ENCODE results near the gene CIAO2A. TPM values are rescaled to one million over a fixed set of nuclear protein-coding genes. Genes with fewer than 3 reads are reported as not detected.

Gene CIAO2A
- total RNA-seq, 1 donor from 2014 or later, result 2.4 TPM

DNA sequence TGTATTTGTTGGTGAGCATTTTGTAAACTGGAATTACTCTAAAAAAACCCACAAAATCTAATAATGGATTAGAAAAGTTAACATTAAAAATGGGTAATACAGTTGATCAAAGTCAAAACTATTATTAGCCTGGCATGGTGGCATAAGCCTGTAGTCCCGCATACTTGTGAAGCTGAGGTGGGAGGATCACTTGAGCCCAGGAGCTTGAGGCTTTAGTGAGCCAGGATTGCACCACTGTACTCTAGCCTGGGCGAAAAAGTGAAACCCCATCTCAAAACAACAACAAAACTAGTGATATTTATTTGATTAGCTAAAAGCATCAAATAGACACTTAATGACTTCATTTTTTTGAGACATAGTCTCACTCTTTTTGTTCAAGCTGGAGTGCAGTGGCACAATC, 5.7 kb upstream of the CIAO2A start:
- H3K4me1 ChIP-seq, result peaks cover 12 to 29% of the 10 kb centered on the region in 2 donors
- H3K27me3 ChIP-seq, result no peaks in the 10 kb centered on the region
- DNase-seq (ENCODE audit: low spot score in 2 of 2), result no peak
- intact Hi-C loops (cut with DNase I), result loop anchor here (10.0 kb wide), 2 partner anchors 285 to 505 kb away; partner anchors contain the start of genes FBXL22, PCLAF and TRIP4
- no peaks in the 10 kb centered on the region for H3K36me3 ChIP-seq
- H3K4me3 ChIP-seq, result no peak overlapping the region
- TF ChIP-seq CTCF (IDR thresholded peaks at IDR 0.05), result no peak
- no peaks in the 10 kb centered on the region for H3K9me3 ChIP-seq
- no peak overlapping the region for H3K27ac ChIP-seq

DNA sequence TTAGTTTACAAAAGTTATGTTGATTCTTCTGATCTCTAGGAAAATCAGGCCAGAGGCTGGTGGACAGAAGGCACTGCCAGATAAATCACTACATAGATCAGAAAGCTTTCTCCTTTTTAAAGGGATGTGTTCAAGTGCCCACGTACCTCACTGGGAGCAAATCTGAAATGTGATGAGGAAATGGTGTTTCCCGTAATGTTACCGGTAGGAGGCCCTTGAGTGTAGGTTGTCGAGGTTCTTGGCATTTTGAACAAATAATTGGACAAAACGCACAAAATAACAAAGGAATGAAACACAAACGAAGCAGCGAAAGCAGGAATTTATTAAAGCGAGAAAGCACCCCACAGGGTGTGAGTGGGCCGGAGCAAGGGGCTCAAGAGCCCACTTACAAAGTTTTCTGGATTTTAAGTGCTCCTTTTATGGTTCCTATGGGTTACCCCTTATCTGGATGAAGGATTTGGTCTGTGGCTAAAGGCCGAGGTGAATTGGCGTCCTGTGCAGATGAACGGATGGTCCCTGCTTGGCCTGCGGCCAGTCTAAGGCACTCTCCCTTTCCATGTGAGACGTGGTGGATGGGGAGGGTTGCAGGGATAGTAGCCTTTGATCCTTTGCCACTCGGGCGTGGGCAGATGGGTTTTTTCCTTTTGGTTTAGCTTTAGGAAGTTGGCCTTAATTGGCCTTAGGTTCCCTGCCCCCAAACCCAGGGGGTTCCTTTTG, 3.2 kb upstream of the CIAO2A start:
- DNase-seq (ENCODE audit: low spot score in 2 of 2), result no peak
- intact Hi-C loops (cut with DNase I), result loop anchor here (10.0 kb wide), 2 partner anchors 288 to 502 kb away; partner anchors contain the start of genes FBXL22, PCLAF and TRIP4
- TF ChIP-seq CTCF (IDR thresholded peaks at IDR 0.05), result peak in 1 of 3 experiments; percentile 10
- Histone ChIP-seq H3K9me3 (no peaks in the 10 kb centered on the region), H3K36me3 (no peaks in the 10 kb centered on the region), H3K4me3 (peak overlapping the region; percentile 82 to 88), H3K27ac (peak overlapping the region; percentile 77 to 78), H3K4me1 (peaks cover 13 to 40% of the 10 kb centered on the region in 2 donors), H3K27me3 (no peaks in the 10 kb centered on the region)

GRCh38 chr15:64095795-64096667, 2.4 kb upstream of the CIAO2A start, which contains the start of gene SNX1:
Gene SNX1 (plus strand): TSS chr15:64095982. CDS start chr15:64096014, 32 bp downstream.
- Histone ChIP-seq H3K36me3 (no peaks in the 10 kb centered on the region), H3K4me1 (peaks cover 13 to 40% of the 10 kb centered on the region in 2 donors), H3K4me3 (peak within 1 kb of the TSS; percentile 82 to 88), H3K9me3 (no peaks in the 10 kb centered on the region), H3K27me3 (no peaks in the 10 kb centered on the region), H3K27ac (peak within 1 kb of the TSS; percentile 77 to 78)
- intact Hi-C loops (cut with DNase I), result loop anchor here (10.0 kb wide), 2 partner anchors 289 to 501 kb away; partner anchors contain the start of genes FBXL22, PCLAF and TRIP4
- peak in 1 of 3 experiments; percentile 16 for TF ChIP-seq CTCF (IDR thresholded peaks at IDR 0.05)
- DNase-seq (ENCODE audit: low spot score in 2 of 2), result peak; percentile 74 to 96

DNA sequence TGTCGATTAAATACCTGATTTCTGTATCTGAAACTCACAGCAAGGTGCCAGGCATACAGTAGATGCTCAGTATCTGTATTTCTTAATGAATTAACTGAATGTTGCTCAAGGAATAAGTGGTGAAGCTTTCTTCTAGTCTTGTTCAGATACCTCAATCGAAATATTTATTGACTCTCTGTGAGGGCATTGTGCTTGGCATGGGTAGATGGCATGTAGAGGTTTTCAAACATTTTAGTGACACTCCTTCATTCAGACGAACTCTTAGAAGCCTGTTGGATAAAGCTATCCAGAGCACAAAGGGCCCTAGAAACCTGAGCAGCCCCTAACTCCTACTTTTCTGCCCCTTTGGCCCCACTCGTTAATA, 1.8 kb upstream of the CIAO2A start:
- TF ChIP-seq CTCF (IDR thresholded peaks at IDR 0.05), result no peak
- peak overlapping the region; percentile 82 to 88 for H3K4me3 ChIP-seq
- H3K36me3 ChIP-seq, result no peaks in the 10 kb centered on the region
- no peak for DNase-seq (ENCODE audit: low spot score in 2 of 2)
- no peaks in the 10 kb centered on the region for H3K27me3 ChIP-seq
- H3K27ac ChIP-seq, result peak overlapping the region; percentile 77 to 78
- peaks cover 13 to 40% of the 10 kb centered on the region in 2 donors for H3K4me1 ChIP-seq
- intact Hi-C loops (cut with DNase I), result loop anchor here (10.0 kb wide), 2 partner anchors 289 to 501 kb away; partner anchors contain the start of genes FBXL22, PCLAF and TRIP4
- no peaks in the 10 kb centered on the region for H3K9me3 ChIP-seq

DNA sequence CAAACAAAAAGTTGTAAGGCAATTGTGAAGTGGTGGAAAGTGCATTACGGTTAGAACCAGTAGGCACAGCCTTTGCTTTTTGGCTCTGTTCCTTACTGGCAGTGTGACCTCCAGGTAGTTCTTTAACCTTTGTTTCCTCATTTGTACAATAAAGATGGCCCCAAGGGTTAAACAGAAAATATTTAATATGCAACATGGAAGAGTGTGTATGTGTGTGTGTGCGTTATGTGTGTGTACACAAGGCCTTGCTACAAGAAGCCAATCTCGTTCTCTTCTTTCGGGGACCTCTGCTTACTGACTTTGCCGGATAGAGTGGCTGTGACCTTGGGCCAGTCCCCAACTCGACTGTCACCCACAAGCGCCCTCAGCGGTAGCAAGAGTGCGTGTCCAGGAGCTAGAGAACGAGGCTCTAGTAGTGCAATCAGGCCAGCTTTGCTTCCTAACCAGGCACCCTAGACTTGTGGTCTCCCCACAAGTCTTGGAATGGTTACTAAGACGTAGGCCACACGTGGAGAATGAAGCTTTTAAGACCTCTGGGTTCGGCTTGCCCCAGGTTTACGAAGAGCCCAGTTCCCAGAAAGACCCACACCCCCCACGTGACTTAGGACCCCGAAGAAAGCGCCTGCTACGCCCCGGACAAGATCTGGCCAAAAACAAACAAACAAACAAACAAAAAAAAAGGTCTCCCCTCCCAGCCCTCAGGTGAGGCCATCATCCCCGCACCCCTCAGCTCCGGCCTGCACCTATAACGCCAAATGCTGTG, 593 bp downstream of the CIAO2A start:
- TF ChIP-seq CTCF (IDR thresholded peaks at IDR 0.05), result no peak
- H3K27ac ChIP-seq, result peak overlapping the region; percentile 79 to 89
- H3K4me1 ChIP-seq, result peaks cover 13 to 29% of the 10 kb centered on the region in 2 donors
- H3K9me3 ChIP-seq, result no peaks in the 10 kb centered on the region
- no peak for DNase-seq (ENCODE audit: low spot score in 2 of 2)
- no peaks in the 10 kb centered on the region for H3K27me3 ChIP-seq
- peak overlapping the region; percentile 59 to 79 for H3K4me3 ChIP-seq
- peaks cover 0 to 14% of the 10 kb centered on the region in 2 donors for H3K36me3 ChIP-seq
- intact Hi-C loops (cut with DNase I), result loop anchor here (2.0 to 10.0 kb wide), 3 partner anchors 70 to 498 kb away; partner anchors contain the start of genes FBXL22, PCLAF, PPIB and TRIP4
